Right lobe of liver (tissue), 6 donors: ENCODE measurements around the gene BET1L. TPM values are rescaled to one million over a fixed set of nuclear protein-coding genes. Genes with fewer than 3 reads are reported as not detected.

ENCODE experiments used
- ATAC-seq, 4 donors: fragments of 200-7000 bp; cut with Tn5 transposase; one replicate each; pipeline ENCODE4 v1.9.1; 2020; ENCODE audit warnings: mild to moderate bottlenecking in 4 of 4, moderate library complexity in 4 of 4
- DNase-seq, 3 donors: peaks; one replicate each; pipeline ENCODE4 v3.0.0-alpha.2; 2020
- H3K27ac ChIP-seq, 3 donors: fragments of 200-600 bp; one replicate each; pipeline ENCODE4 v1.8.0; 2022
- H3K27me3 ChIP-seq, 2 donors: fragments of 200-600 bp; one replicate each; pipeline ENCODE4 v1.8.0; 2022
- H3K36me3 ChIP-seq, 4 donors: fragments of 200-600 bp; sonication (generic) in 1 of 4; one replicate each; pipeline versions ENCODE4 v1.5.1 to v1.8.0; 2017 to 2022; ENCODE audit warnings: control low read depth in 1 of 4
- H3K4me1 ChIP-seq, 4 donors: fragments of 200-600 bp; sonication (generic) in 1 of 4; one replicate each; pipeline versions ENCODE4 v1.5.1 to v1.8.0; 2017 to 2022; ENCODE audit warnings: control low read depth in 1 of 4
- H3K4me3 ChIP-seq, 3 donors: fragments of 200-600 bp; one replicate each; pipeline ENCODE4 v1.8.0; 2022
- H3K9me3 ChIP-seq, 4 donors: fragments of 200-600 bp; sonication (generic) in 1 of 4; one replicate each; pipeline versions ENCODE4 v1.5.1 to v1.8.0; 2017 to 2022; ENCODE audit warnings: control low read depth in 1 of 4
- POLR2A ChIP-seq: fragments of 450-650 bp; IDR thresholded peaks from one replicate; pipeline ENCODE4 v1.6.1; 2017; ENCODE audit warnings: antibody characterized with exemption, mild to moderate bottlenecking
- WGBS: methylation state at CpG from one replicate; pipeline ENCODE4 v1.1.6; 2018; ENCODE audit warnings: low coverage, low lambda C conversion rate; ENCODE audit not compliant: insufficient coverage; ENCODE audit errors: missing lambda C conversion rate; 5-methylcytosine and 5-hydroxymethylcytosine counted together
- intact Hi-C, 2 donors: fragments of 100-400 bp; cut with DNase I; formaldehyde crosslinking; loops; one replicate each; pipeline versions ENCODE4 v1.11.2 to v1.14.1; 2022
- total RNA-seq, 6 experiments: library from RNA; depleted of rRNA in 2 of 6; stranded (reverse); fragments of >200 nt in 2 of 6; fragmentation: NEBNext Ultra II Directional in 3 of 6; extraction: Animal tissue kit (Norgen Biotek cat#: 25700) in 3 of 6; gene quantifications; one replicate each; pipeline versions ENCODE4 v1.1.0 to v1.2.4, GENCODE V29; 2016 to 2023
- TF ChIP-seq, protein P1 (sequence below), 4 donors: fragments of 200-600 bp in 3 of 4; fragments of 450-650 bp in 1 of 4; IDR thresholded peaks; one replicate each; pipeline versions ENCODE4 v1.5.1 to v1.8.0; 2016 to 2022; ENCODE audit warnings: antibody characterized with exemption in 4 of 4, mild to moderate bottlenecking in 2 of 4
- donor health status: DM: no; HTN: yes; CAD: no.
- donor health status: DM: no; HTN: no; CAD: no.
- donor health status: DM: no; HTN: no; CAD: no.
- donor health status: DM: no; HTN: yes; CAD: no.
- donor health status: DM: no; HTN: yes; CAD: no.

BET1L gene
- total RNA-seq, 6 experiments from 2014 or later: 17.2 to 28.9 (median 24.8) TPM

DNA sequence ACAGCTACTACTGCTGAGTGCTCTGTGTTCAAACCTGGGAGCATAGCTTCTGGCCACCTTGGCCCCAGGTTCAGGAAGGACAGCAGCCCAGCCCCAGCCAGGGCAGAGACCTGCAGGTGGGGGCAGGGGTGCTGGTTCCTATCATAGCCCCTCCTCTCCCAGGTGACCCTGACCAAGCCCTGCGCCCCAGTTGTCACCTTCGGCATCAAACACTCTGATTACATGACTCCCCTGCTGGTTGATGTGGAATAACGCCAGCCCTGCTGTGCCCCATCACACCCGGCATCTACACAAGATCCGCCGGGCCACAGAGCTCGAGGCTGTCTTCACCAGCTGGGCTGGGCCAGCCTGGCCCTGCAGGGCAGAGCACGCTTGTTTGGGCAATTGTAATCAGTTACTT is 7.4 kb downstream of the BET1L start:
- H3K27me3 ChIP-seq: no peaks in the 10 kb centered on the region
- intact Hi-C loops: loop anchor here in 1 of 2 donors (5.0 kb wide), 1 partner anchor 48 kb away; no protein-coding TSS in a partner anchor
- peaks cover 0 to 6% (median 1%) of the 10 kb centered on the region in 4 donors for H3K36me3 ChIP-seq
- ATAC-seq (peak in 1 of 4 donors; percentile 11), DNase-seq (no peak)
- no peak overlapping the region for H3K4me3 ChIP-seq
- TF ChIP-seq, protein P1, sequence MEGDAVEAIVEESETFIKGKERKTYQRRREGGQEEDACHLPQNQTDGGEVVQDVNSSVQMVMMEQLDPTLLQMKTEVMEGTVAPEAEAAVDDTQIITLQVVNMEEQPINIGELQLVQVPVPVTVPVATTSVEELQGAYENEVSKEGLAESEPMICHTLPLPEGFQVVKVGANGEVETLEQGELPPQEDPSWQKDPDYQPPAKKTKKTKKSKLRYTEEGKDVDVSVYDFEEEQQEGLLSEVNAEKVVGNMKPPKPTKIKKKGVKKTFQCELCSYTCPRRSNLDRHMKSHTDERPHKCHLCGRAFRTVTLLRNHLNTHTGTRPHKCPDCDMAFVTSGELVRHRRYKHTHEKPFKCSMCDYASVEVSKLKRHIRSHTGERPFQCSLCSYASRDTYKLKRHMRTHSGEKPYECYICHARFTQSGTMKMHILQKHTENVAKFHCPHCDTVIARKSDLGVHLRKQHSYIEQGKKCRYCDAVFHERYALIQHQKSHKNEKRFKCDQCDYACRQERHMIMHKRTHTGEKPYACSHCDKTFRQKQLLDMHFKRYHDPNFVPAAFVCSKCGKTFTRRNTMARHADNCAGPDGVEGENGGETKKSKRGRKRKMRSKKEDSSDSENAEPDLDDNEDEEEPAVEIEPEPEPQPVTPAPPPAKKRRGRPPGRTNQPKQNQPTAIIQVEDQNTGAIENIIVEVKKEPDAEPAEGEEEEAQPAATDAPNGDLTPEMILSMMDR (IDR thresholded peaks at IDR 0.05): no peak
- no peak for TF ChIP-seq POLR2A
- H3K27ac ChIP-seq: no peak overlapping the region
- 87% methylated on average over 3 of the region's 8 CpGs for WGBS
- H3K9me3 ChIP-seq: no peaks in the 10 kb centered on the region
- no peaks in the 10 kb centered on the region for H3K4me1 ChIP-seq

DNA sequence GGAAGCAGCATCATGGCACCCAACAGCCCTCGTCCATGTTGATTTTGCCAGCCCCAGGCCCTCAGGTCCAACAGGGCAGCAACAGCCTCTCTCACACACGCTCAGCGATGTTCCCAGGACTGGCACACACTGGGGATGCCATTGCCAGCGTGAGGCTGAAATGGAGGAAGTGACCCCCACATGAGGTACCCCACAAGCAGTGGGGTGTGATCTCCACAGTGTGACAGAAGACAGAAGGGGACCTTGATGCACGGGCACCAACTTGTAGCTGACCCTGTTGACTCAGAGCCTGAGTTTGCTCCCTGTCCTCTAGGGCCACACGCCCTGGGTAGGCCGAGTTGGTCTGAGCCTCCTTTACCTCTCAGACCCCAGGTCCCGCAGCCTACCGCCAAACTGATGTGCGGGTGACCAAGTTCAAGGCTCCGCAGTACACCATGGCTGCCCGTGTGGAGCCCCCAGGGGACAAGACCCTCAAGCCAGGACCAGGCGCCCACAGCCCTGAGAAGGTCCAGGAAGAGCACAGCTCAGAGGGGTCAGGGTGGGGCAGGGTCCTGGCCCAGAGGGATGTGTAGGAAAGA is 8.1 kb downstream of the BET1L start:
- ATAC-seq (peak in 1 of 4 donors; percentile 5), DNase-seq (peak in 1 of 3 donors; percentile 40)
- Histone ChIP-seq H3K4me1 (no peaks in the 10 kb centered on the region), H3K4me3 (no peak overlapping the region), H3K36me3 (no peaks in the 10 kb centered on the region), H3K9me3 (no peaks in the 10 kb centered on the region), H3K27ac (no peak overlapping the region), H3K27me3 (no peaks in the 10 kb centered on the region)
- TF ChIP-seq POLR2A: no peak
- TF ChIP-seq, protein P1 (IDR thresholded peaks at IDR 0.05): no peak
- 79% methylated on average over 2 of the region's 13 CpGs for WGBS
- intact Hi-C loops: no loop called here

DNA sequence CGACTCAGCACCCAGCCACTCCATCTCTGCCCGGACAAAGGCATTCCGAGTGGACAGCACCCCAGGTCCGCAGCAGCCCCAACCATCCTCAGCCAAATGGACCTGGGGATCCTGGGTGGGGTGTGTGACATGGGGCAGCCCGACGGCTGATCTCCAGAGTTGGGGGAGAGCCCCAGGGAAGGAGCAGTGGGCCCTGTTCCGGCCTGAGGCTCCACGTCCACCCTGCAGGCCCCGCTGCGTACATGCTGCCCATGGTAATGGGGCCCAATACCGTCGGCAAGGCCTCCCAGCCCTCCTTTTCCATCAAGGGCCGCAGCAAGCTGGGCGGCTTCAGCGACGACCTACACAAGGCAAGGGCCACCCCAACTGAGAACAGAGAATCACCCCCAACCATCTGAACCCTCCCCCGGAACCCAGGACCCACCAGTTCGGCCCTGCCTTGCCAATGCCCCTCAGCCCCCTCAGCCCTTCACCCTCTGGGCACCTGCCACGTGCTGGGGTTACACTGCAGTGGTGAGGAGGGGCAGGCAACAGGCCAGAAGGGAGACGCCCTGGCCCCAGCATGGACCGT is 8.9 kb downstream of the BET1L start:
- H3K4me1 ChIP-seq: no peaks in the 10 kb centered on the region
- no peaks in the 10 kb centered on the region for H3K27me3 ChIP-seq
- no peaks in the 10 kb centered on the region for H3K9me3 ChIP-seq
- H3K4me3 ChIP-seq: no peak overlapping the region
- no peak for ATAC-seq
- WGBS: 85% methylated on average over 4 of the region's 21 CpGs
- intact Hi-C loops: no loop called here
- no peak overlapping the region for H3K27ac ChIP-seq
- no peak for TF ChIP-seq POLR2A
- TF ChIP-seq, protein P1 (IDR thresholded peaks at IDR 0.05): no peak
- no peaks in the 10 kb centered on the region for H3K36me3 ChIP-seq
- DNase-seq: peak in 2 of 3 donors; percentile 17 to 44

DNA sequence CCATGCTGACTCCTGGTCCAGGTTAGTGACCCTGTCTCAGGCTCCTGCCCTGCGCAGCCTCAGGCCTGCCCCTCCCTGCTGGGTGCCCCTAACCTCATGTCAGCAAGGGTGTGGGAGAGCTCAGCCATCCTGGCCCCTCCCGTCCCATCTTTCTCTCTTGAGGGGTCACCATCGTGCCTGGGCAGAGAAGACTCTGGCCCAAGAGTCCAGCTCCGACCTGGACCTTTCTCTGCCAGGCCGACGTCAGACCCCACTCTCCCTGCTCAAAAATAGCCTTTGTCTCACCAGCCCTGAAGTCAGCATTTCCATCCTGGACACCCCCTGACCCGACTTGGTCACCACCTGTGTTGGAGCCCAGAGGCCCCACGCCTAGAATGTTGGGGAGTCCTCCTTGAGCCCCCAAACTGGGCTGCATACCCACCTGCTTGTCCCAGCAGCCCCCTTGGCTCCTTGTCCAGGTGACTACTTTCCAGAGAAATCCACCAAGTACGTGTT is 9.4 kb downstream of the BET1L start:
- intact Hi-C loops: no loop called here
- WGBS: 70% methylated on average over 2 of the region's 9 CpGs
- no peaks in the 10 kb centered on the region for H3K36me3 ChIP-seq

More for the DNA sequence above, 9.4 kb downstream of the BET1L start:
- H3K9me3 ChIP-seq: no peaks in the 10 kb centered on the region
- H3K4me3 ChIP-seq: no peak overlapping the region
- H3K27me3 ChIP-seq: no peaks in the 10 kb centered on the region
- no peak for DNase-seq
- TF ChIP-seq, protein P1 (IDR thresholded peaks at IDR 0.05): no peak
- no peak for TF ChIP-seq POLR2A
- ATAC-seq: no peak
- no peak overlapping the region for H3K27ac ChIP-seq
- H3K4me1 ChIP-seq: no peaks in the 10 kb centered on the region
